K562 (cell line): ENCODE results near the gene GALK2. TPM values are rescaled to one million over a fixed set of nuclear protein-coding genes. Genes with fewer than 3 reads are reported as not detected.

Source experiments
- ATAC-seq: fragments of 200-7000 bp; cut with Tn5 transposase; 3 replicates; pipeline ENCODE4 v1.9.1; 2020; ENCODE audit warnings: moderate library complexity
- BruUV-seq: library from RNA; stranded (reverse); fragments of 400-500 nt; replicated peaks from 2 replicates; lab custom pipeline; 2021; lab: Mats Ljungman, UMichigan
- CTCF ChIA-PET: fragments of 300-600 bp; formaldehyde crosslinking; extraction: SDS; loops from one replicate; lab custom pipeline; 2021; ENCODE audit warnings: low intra/inter-chr PET ratio; lab: Yijun Ruan, JAX
- POLR2A ChIA-PET: fragments of 300-600, 350-650 bp; sonication (Branson Sonifier 250); formaldehyde crosslinking; extraction: SDS; loops from one replicate; lab custom pipeline; 2021; ENCODE audit warnings: antibody characterized with exemption, inconsistent platforms; lab: Yijun Ruan, JAX
- DNase-seq, 4 experiments: peaks; one replicate each; pipeline versions ENCODE4 v3.0.0 to v3.0.0-alpha.2; 2011 to 2018; ENCODE audit warnings: low spot score in 3 of 4, mixed read lengths in 3 of 4; ENCODE audit errors: extremely low read depth in 1 of 4
- FAIRE-seq: peaks from 2 replicates; lab custom pipeline; 2011; peaks lifted over from hg19 to GRCh38; lab: Jason Lieb, UNC
- H2AFZ ChIP-seq: 2 replicates; pipeline ENCODE4 v1.6.0; 2011; ENCODE audit warnings: low read depth, low read length, control low read depth, inconsistent platforms
- H3K27ac ChIP-seq: fragments of 200-600 bp; 3 replicates; pipeline ENCODE4 v1.8.0; 2011; ENCODE audit warnings: low read depth, mild to moderate bottlenecking, control low read depth, inconsistent platforms, low read length, moderate library complexity, mixed read lengths; ENCODE audit errors: extremely low read depth
- H3K27me3 ChIP-seq, 2 experiments: fragments of 300-600 bp in 1 of 2; 2 replicates in 1 of 2; 3 replicates in 1 of 2; pipeline versions ENCODE4 v1.6.0 to v1.8.0; 2011; ENCODE audit warnings: inconsistent platforms in 2 of 2, low read length in 2 of 2, mild to moderate bottlenecking in 1 of 2, mixed read lengths in 1 of 2, moderate library complexity in 1 of 2; ENCODE audit not compliant: control insufficient read depth in 2 of 2, insufficient read depth in 2 of 2
- H3K36me3 ChIP-seq: fragments of 300-600 bp; 3 replicates; pipeline ENCODE4 v1.8.0; 2011; ENCODE audit warnings: mild to moderate bottlenecking, low read length, inconsistent platforms; ENCODE audit not compliant: control insufficient read depth, insufficient read depth
- H3K4me1 ChIP-seq, 2 experiments: fragments of 200-600 bp in 1 of 2; replicated peaks in 1 of 2; 2 replicates in 1 of 2; 3 replicates in 1 of 2; pipeline versions ENCODE4 v1.5.1 to v1.8.0; 2011; ENCODE audit warnings: inconsistent platforms in 2 of 2, low read length in 2 of 2, mild to moderate bottlenecking in 1 of 2, mixed read lengths in 1 of 2, moderate library complexity in 1 of 2; ENCODE audit not compliant: control insufficient read depth in 2 of 2, insufficient read depth in 2 of 2
- H3K4me2 ChIP-seq: 2 replicates; pipeline ENCODE4 v1.6.1; 2011; ENCODE audit warnings: low read length, control low read depth, inconsistent platforms, mixed read lengths; ENCODE audit not compliant: insufficient read depth
- H3K4me3 ChIP-seq: fragments of 200-600 bp; sonication (generic), shearing (Covaris generic); 2 replicates; pipeline ENCODE4 v1.5.1; 2016; ENCODE audit warnings: control low read depth, inconsistent platforms
- H3K79me2 ChIP-seq: fragments of 200-600 bp; 3 replicates; pipeline ENCODE4 v1.8.0; 2011; ENCODE audit warnings: low read length, inconsistent platforms; ENCODE audit not compliant: control insufficient read depth, insufficient read depth
- H3K9ac ChIP-seq, 2 experiments: 2 replicates each; pipeline versions ENCODE4 v1.6.0 to v1.6.1; 2011; ENCODE audit warnings: low read depth in 2 of 2, low read length in 2 of 2, control low read depth in 1 of 2, inconsistent platforms in 1 of 2, mild to moderate bottlenecking in 1 of 2, mixed read lengths in 1 of 2; ENCODE audit not compliant: insufficient read depth in 1 of 2
- H3K9me1 ChIP-seq: one replicate; pipeline ENCODE4 v1.6.0; 2011; ENCODE audit warnings: inconsistent platforms, mild to moderate bottlenecking, low read length, moderate library complexity; ENCODE audit not compliant: control insufficient read depth, insufficient read depth
- H3K9me3 ChIP-seq: replicated peaks from 2 replicates; pipeline ENCODE4 v1.5.1; 2011; ENCODE audit warnings: low read depth, low read length, inconsistent platforms; ENCODE audit not compliant: control insufficient read depth, insufficient read depth
- H4K20me1 ChIP-seq: replicated peaks from 2 replicates; pipeline ENCODE4 v1.6.1; 2011; ENCODE audit warnings: low read length, inconsistent platforms, mixed read lengths; ENCODE audit not compliant: control insufficient read depth, insufficient read depth
- BDP1 ChIP-seq: IDR thresholded peaks from 3 replicates; pipeline ENCODE4 v1.6.1; 2011; ENCODE audit not compliant: insufficient read length, insufficient read depth
- BHLHE40 ChIP-seq: IDR thresholded peaks from 2 replicates; pipeline ENCODE4 v1.6.1; 2011; ENCODE audit warnings: low read length, improper control_type of control experiment
- FOS ChIP-seq: IDR thresholded peaks from 3 replicates; pipeline ENCODE4 v1.6.1; 2011; ENCODE audit not compliant: insufficient read length; ENCODE audit errors: extremely low read depth
- HCFC1 ChIP-seq: IDR thresholded peaks from 2 replicates; pipeline ENCODE4 v1.6.1; 2012; ENCODE audit warnings: low read depth, low read length, improper control_type of control experiment
- HDAC2 ChIP-seq: fragments of 450-650 bp; IDR thresholded peaks from 2 replicates; pipeline ENCODE4 v1.6.1; 2016; ENCODE audit warnings: mild to moderate bottlenecking
- HDAC8 ChIP-seq: fragments of 450-650 bp; IDR thresholded peaks from 2 replicates; pipeline ENCODE4 v1.6.1; 2016; ENCODE audit warnings: mild to moderate bottlenecking, missing genetic modification characterization, moderate library complexity, missing compliant biosample characterization
- MCM5 ChIP-seq: fragments of 450-650 bp; IDR thresholded peaks from 2 replicates; pipeline ENCODE4 v1.6.1; 2016; ENCODE audit warnings: low read depth
- POLR2A ChIP-seq: fragments of 450-650 bp; conservative IDR thresholded peaks from 2 replicates; pipeline ENCODE4 v1.6.1; 2016
- POLR2B ChIP-seq: fragments of 450-650 bp; IDR thresholded peaks from 2 replicates; pipeline ENCODE4 v1.6.1; 2018; ENCODE audit warnings: low read depth; ENCODE audit not compliant: partially characterized antibody
- PURB ChIP-seq: sonication (generic); formaldehyde crosslinking; IDR thresholded peaks from 2 replicates; pipeline ENCODE4 v1.9.0; 2021; ENCODE audit warnings: low read depth, mild to moderate bottlenecking, missing genetic modification reagents
- SMARCA4 ChIP-seq: fragments of 450-650 bp; IDR thresholded peaks from 2 replicates; pipeline ENCODE4 v1.6.1; 2016
- SRF ChIP-seq, 2 experiments: fragments of 250-450, 450-650 bp in 1 of 2; sonication (Bioruptor Pico) in 1 of 2; sonication (generic) in 1 of 2; formaldehyde crosslinking; IDR thresholded peaks; 2 replicates each; pipeline versions ENCODE4 v1.5.0 to v1.5.1; 2020 to 2022; ENCODE audit warnings: mild to moderate bottlenecking in 1 of 2, missing genetic modification reagents in 1 of 2
- TARDBP ChIP-seq: fragments of 450-650 bp; IDR thresholded peaks from 2 replicates; pipeline ENCODE4 v1.6.1; 2016
- ZNF395 ChIP-seq: fragments of 200-800 bp; sonication (Bioruptor generic); IDR thresholded peaks from 2 replicates; pipeline ENCODE4 v1.6.1; 2017; ENCODE audit warnings: missing genetic modification characterization, missing compliant biosample characterization
- WGBS: fragments of 100-300 bp; shearing (Covaris generic); methylation state at CpG from one replicate; pipeline ENCODE4 v1.1.6; 2016; ENCODE audit warnings: low coverage, mixed read lengths; ENCODE audit not compliant: insufficient coverage; ENCODE audit errors: missing lambda C conversion rate; 5-methylcytosine and 5-hydroxymethylcytosine counted together
- in situ Hi-C: fragments of 300-500 bp; cut with MboI; formaldehyde crosslinking; loops from 4 replicates; pipeline ENCODE4 v1.15.0; 2018; ENCODE audit warnings: inconsistent platforms, mixed read lengths
- intact Hi-C: fragments of 100-400 bp; cut with micrococcal nuclease; formaldehyde crosslinking; loops from 2 replicates; pipeline ENCODE4 v1.14.2; 2022
- polyA plus RNA-seq, 8 experiments: library from polyadenylated mRNA; depleted of rRNA in 4 of 8; stranded (reverse) in 5 of 8; unstranded in 3 of 8; fragments of >200 nt; fragmentation: Nextera tagmentation in 2 of 8; fragmentation: Illumina TruSeq in 1 of 8; extraction: Ambion mirVana in 2 of 8; extraction: Trizol in 1 of 8; gene quantifications; 2 replicates each; pipeline versions ENCODE4 v1.2.1 to v1.2.3, GENCODE V29; 2011 to 2014; ENCODE audit warnings: inconsistent platforms in 1 of 8, missing spikeins in 1 of 8
- total RNA-seq, 7 experiments: library from RNA; depleted of rRNA in 6 of 7; stranded (reverse); fragments of >200 nt in 6 of 7; fragmentation: Illumina TruSeq in 2 of 7; extraction: Trizol in 2 of 7; gene quantifications; 2 replicates each; pipeline versions ENCODE4 v1.2.1 to v1.2.3, GENCODE V29; 2011 to 2021; ENCODE audit warnings: low replicate concordance in 1 of 7
- TF ChIP-seq, protein P1 (sequence below): sonication (generic); formaldehyde crosslinking; IDR thresholded peaks from 2 replicates; pipeline ENCODE4 v1.4.0; 2020; ENCODE audit warnings: mild to moderate bottlenecking, missing genetic modification reagents

Gene GALK2
- total and polyA plus RNA-seq, 9 of the 15 experiments (the other 6 are each of a cell fraction or from before 2014, with no cell fraction given) = 32.8 to 82.0 (median 54.4) TPM

DNA sequence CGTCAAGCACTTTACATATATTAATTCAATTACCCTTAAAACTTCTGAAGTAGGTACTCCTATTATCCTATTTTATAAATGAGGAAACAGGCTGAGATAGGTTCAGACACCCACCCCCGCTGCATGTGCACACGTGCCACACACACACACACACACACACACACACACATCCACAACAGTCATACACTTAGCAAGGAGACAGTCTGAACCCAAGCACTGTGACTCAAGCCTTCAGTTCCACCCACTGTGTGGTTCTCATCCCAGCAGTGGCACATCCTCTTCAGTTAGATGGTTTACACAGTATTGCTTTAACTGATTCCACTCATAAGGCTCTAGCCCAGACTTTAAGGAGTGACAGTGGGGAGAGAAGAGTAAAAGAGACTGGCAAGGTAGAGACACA, 161.9 kb downstream of the GALK2 start:
- WGBS = 77% methylated on average over 3 of the region's 3 CpGs
- H3K9me3 ChIP-seq = no peaks in the 10 kb centered on the region
- FAIRE-seq = no peak

GRCh38 chr15:49339656-49340055, 169.6 kb downstream of the GALK2 start:
- no peak overlapping the region for H3K4me2 ChIP-seq
- H3K4me1 ChIP-seq = no peaks in the 10 kb centered on the region
- no peaks in the 10 kb centered on the region for H3K9me3 ChIP-seq
- FAIRE-seq (no peak), DNase-seq (no peak), ATAC-seq (no peak)
- H3K27ac ChIP-seq = no peak overlapping the region
- ChIA-PET CTCF (no interaction called here), POLR2A (interaction anchor here (0.9 kb wide), 1 partner anchor 18 kb away, joined by 3 read pairs; no protein-coding TSS in a partner anchor)
- in situ Hi-C loops = no loop called here
- intact Hi-C loops = no loop called here
- TF ChIP-seq BDP1 = no peak
- TF ChIP-seq SMARCA4 = no peak
- TF ChIP-seq ZNF395 (CRISPR knock-in tag) = no peak
- no peak for TF ChIP-seq MCM5
- no peak for TF ChIP-seq HCFC1
- TF ChIP-seq HDAC2 = no peak
- TF ChIP-seq PURB (CRISPR knock-in tag) = no peak
- TF ChIP-seq, protein P1, sequence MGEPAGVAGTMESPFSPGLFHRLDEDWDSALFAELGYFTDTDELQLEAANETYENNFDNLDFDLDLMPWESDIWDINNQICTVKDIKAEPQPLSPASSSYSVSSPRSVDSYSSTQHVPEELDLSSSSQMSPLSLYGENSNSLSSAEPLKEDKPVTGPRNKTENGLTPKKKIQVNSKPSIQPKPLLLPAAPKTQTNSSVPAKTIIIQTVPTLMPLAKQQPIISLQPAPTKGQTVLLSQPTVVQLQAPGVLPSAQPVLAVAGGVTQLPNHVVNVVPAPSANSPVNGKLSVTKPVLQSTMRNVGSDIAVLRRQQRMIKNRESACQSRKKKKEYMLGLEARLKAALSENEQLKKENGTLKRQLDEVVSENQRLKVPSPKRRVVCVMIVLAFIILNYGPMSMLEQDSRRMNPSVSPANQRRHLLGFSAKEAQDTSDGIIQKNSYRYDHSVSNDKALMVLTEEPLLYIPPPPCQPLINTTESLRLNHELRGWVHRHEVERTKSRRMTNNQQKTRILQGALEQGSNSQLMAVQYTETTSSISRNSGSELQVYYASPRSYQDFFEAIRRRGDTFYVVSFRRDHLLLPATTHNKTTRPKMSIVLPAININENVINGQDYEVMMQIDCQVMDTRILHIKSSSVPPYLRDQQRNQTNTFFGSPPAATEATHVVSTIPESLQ (CRISPR knock-in tag) = no peak
- TF ChIP-seq TARDBP = no peak
- TF ChIP-seq SRF (CRISPR knock-in tag; IDR thresholded peaks at IDR 0.05) = no peak
- no peak for TF ChIP-seq FOS
- H3K9ac ChIP-seq = no peak overlapping the region
- BruUV-seq = no TSS peak
- H3K27me3 ChIP-seq = no peaks in the 10 kb centered on the region
- 77% methylated on average over 9 of the region's 10 CpGs for WGBS
- H3K79me2 ChIP-seq = no peaks in the 10 kb centered on the region
- H2AFZ ChIP-seq = no peak overlapping the region
- H3K36me3 ChIP-seq = 0 out of 3 replicates have a peak, but pooled peaks cover 3% of the 10 kb centered on the region
- H3K4me3 ChIP-seq = no peak overlapping the region
- no peaks in the 10 kb centered on the region for H4K20me1 ChIP-seq
- no peaks in the 10 kb centered on the region for H3K9me1 ChIP-seq

More for the DNA sequence above, 161.9 kb downstream of the GALK2 start:
- BruUV-seq = no TSS peak
- intact Hi-C loops = no loop called here
- no peaks in the 10 kb centered on the region for H3K4me1 ChIP-seq
- DNase-seq (no peak), ATAC-seq (peak; percentile 36)
- CTCF ChIA-PET = no interaction called here
- H3K4me2 ChIP-seq = no peak overlapping the region
- peaks cover 24% of the 10 kb centered on the region; the same call in 2 of the 3 replicates for H3K36me3 ChIP-seq
- H3K27me3 ChIP-seq = no peaks in the 10 kb centered on the region
- 0 out of 2 replicates have a peak, but pooled peaks have one; percentile 14 for TF ChIP-seq POLR2A
- TF ChIP-seq BHLHE40 = 0 out of 2 replicates have a peak, but pooled peaks have one; percentile 7
- no peak for TF ChIP-seq HDAC8
- TF ChIP-seq POLR2B = peak; percentile 35
- TF ChIP-seq, all 486 proteins: peak for 3
- Histone ChIP-seq H3K9ac (no peak overlapping the region), H3K79me2 (no peaks in the 10 kb centered on the region), H3K27ac (no peak overlapping the region), H3K4me3 (no peak overlapping the region), H3K9me1 (no peaks in the 10 kb centered on the region), H2AFZ (no peak overlapping the region), H4K20me1 (no peaks in the 10 kb centered on the region)
- POLR2A ChIA-PET = no interaction called here
- in situ Hi-C loops = no loop called here
